Measurements from ENCODE around the gene HDLBP.

GRCh38 chr2:241209271-241209670, 106.2 kb downstream of the HDLBP start:
- TF ChIP-seq CTCF (conservative IDR thresholded peaks at IDR 0.05; ENCODE audit: low read depth, low read length) (no peak), EZH2 (IDR thresholded peaks at IDR 0.05; ENCODE audit: borderline replicate concordance, low read depth, low read length, poor library complexity, severe bottlenecking) (no peak)
